CD4-positive, alpha-beta T cell treated with Interleukin-4 for 1 hour (primary cell): Measurements from ENCODE around the gene XPC.
A peak's percentile ranks its signal among the peaks of the same experiment; 100 is the strongest.

Experiments used
- DNase-seq, 2 donors: peaks; one replicate each; pipeline ENCODE4 v3.0.0-alpha.2; 2020 to 2022

XPC gene

GRCh38 chr3:14146381-14147065 lies 31.9 kb downstream of the XPC start:
- no peak for DNase-seq

GRCh38 chr3:14145670-14146380 lies 32.6 kb downstream of the XPC start:
- DNase-seq = no peak

- no peak for DNase-seq
These were observed 33.2 kb downstream of the XPC start for GRCh38 chr3:14145236-14145635.

GRCh38 chr3:14144423-14145075 lies 33.9 kb downstream of the XPC start:
- DNase-seq = peak; percentile 92 to 95

- DNase-seq = peak in 1 of 2 donors; percentile 26
These were observed 34.9 kb downstream of the XPC start for GRCh38 chr3:14143271-14144225.

GRCh38 chr3:14142567-14143270 lies 35.7 kb downstream of the XPC start:
- DNase-seq = peak; percentile 79 to 90

GRCh38 chr3:14141602-14142341 lies 36.6 kb downstream of the XPC start:
- DNase-seq = no peak

GRCh38 chr3:14141144-14141543 lies 37.3 kb downstream of the XPC start:
- DNase-seq = no peak

- no peak for DNase-seq
These were observed 37.7 kb downstream of the XPC start for GRCh38 chr3:14140668-14141067.

GRCh38 chr3:14139771-14140170 lies 38.6 kb downstream of the XPC start:
- DNase-seq = no peak

- DNase-seq = no peak
These were observed 39.3 kb downstream of the XPC start for GRCh38 chr3:14138878-14139655.

GRCh38 chr3:14138109-14138877 lies 40.1 kb downstream of the XPC start:
- DNase-seq = no peak

- DNase-seq = no peak
These were observed 41.0 kb downstream of the XPC start for GRCh38 chr3:14137445-14137844.

GRCh38 chr3:14137004-14137403 lies 41.4 kb downstream of the XPC start:
- no peak for DNase-seq

- no peak for DNase-seq
These were observed 42.8 kb downstream of the XPC start for GRCh38 chr3:14135581-14135980.

- DNase-seq = no peak
These were observed 44.1 kb downstream of the XPC start for GRCh38 chr3:14134291-14134690.

- DNase-seq = no peak
These were observed 44.5 kb downstream of the XPC start for GRCh38 chr3:14133876-14134275.

GRCh38 chr3:14133188-14133800 lies 45.1 kb downstream of the XPC start:
- no peak for DNase-seq

GRCh38 chr3:14132689-14133088 lies 45.7 kb downstream of the XPC start:
- no peak for DNase-seq
